Liver (tissue), 9 donors: ENCODE measurements around the gene NEUROG1. TPM values are rescaled to one million over a fixed set of nuclear protein-coding genes. Genes with fewer than 3 reads are reported as not detected.

Source experiments
- DNase-seq: peaks from one replicate; pipeline ENCODE4 v3.0.0-alpha.2; 2017; ENCODE audit warnings: low spot score
- H3K27ac ChIP-seq, 2 donors: one replicate each; pipeline ENCODE4 v1.7.0; 2013; ENCODE audit warnings: inconsistent platforms in 2 of 2, low read length in 2 of 2, control low read depth in 1 of 2, low read depth in 1 of 2, mild to moderate bottlenecking in 1 of 2
- H3K27me3 ChIP-seq, 4 donors: one replicate each; pipeline versions ENCODE4 v1.6.1 to v1.7.0; 2013; ENCODE audit warnings: low read length in 3 of 4, inconsistent platforms in 1 of 4, mild to moderate bottlenecking in 1 of 4, moderate library complexity in 1 of 4; ENCODE audit not compliant: control insufficient read depth in 4 of 4, insufficient read depth in 4 of 4
- H3K36me3 ChIP-seq, 4 donors: one replicate each; pipeline versions ENCODE4 v1.6.1 to v1.7.0; 2013; ENCODE audit warnings: low read length in 3 of 4, mild to moderate bottlenecking in 3 of 4, low read depth in 1 of 4, moderate library complexity in 1 of 4; ENCODE audit not compliant: control insufficient read depth in 4 of 4, insufficient read depth in 3 of 4
- H3K4me1 ChIP-seq, 4 donors: one replicate each; pipeline versions ENCODE4 v1.6.1 to v1.7.0; 2013; ENCODE audit warnings: low read length in 3 of 4, mild to moderate bottlenecking in 3 of 4, moderate library complexity in 1 of 4; ENCODE audit not compliant: control insufficient read depth in 4 of 4, insufficient read depth in 4 of 4
- H3K4me3 ChIP-seq, 3 donors: one replicate each; pipeline versions ENCODE4 v1.6.1 to v1.7.0; 2013; ENCODE audit warnings: low read length in 3 of 3, control low read depth in 1 of 3, low read depth in 1 of 3, mild to moderate bottlenecking in 1 of 3
- H3K9ac ChIP-seq, 2 donors: one replicate each; pipeline ENCODE4 v1.7.0; 2013; ENCODE audit warnings: low read length in 2 of 2, mild to moderate bottlenecking in 2 of 2, moderate library complexity in 2 of 2, control low read depth in 1 of 2, low read depth in 1 of 2
- H3K9me3 ChIP-seq, 4 donors: one replicate each; pipeline versions ENCODE4 v1.6.1 to v1.7.0; 2013; ENCODE audit warnings: low read length in 3 of 4; ENCODE audit not compliant: control insufficient read depth in 4 of 4
- EGR1 ChIP-seq, 2 donors: IDR thresholded peaks; 2 replicates each; pipeline ENCODE4 v1.6.1; 2016 to 2018; ENCODE audit warnings: antibody characterized with exemption in 2 of 2, low read depth in 2 of 2
- FOXA1 ChIP-seq: IDR thresholded peaks from 2 replicates; pipeline ENCODE4 v1.6.1; 2016; ENCODE audit warnings: antibody characterized with exemption
- FOXA2 ChIP-seq: IDR thresholded peaks from 2 replicates; pipeline ENCODE4 v1.6.1; 2016; ENCODE audit warnings: antibody characterized with exemption
- GABPA ChIP-seq, 2 donors: IDR thresholded peaks in 1 of 2; conservative IDR thresholded peaks in 1 of 2; 2 replicates each; pipeline ENCODE4 v1.6.1; 2016; ENCODE audit warnings: antibody characterized with exemption in 2 of 2, mild to moderate bottlenecking in 1 of 2, moderate library complexity in 1 of 2
- HNF4A ChIP-seq, 2 donors: conservative IDR thresholded peaks; 2 replicates each; pipeline ENCODE4 v1.6.1; 2016; ENCODE audit warnings: antibody characterized with exemption in 2 of 2, mild to moderate bottlenecking in 2 of 2
- HNF4G ChIP-seq: IDR thresholded peaks from 2 replicates; pipeline ENCODE4 v1.6.1; 2016; ENCODE audit warnings: antibody characterized with exemption
- JUND ChIP-seq, 2 donors: IDR thresholded peaks; 2 replicates each; pipeline ENCODE4 v1.6.1; 2016; ENCODE audit warnings: antibody characterized with exemption in 2 of 2
- RXRA ChIP-seq, 2 donors: IDR thresholded peaks; 2 replicates each; pipeline ENCODE4 v1.6.1; 2017 to 2018; ENCODE audit warnings: antibody characterized with exemption in 2 of 2, mild to moderate bottlenecking in 1 of 2
- SP1 ChIP-seq: IDR thresholded peaks from 2 replicates; pipeline ENCODE4 v1.6.1; 2018; ENCODE audit warnings: antibody characterized with exemption, mild to moderate bottlenecking
- TAF1 ChIP-seq: conservative IDR thresholded peaks from 2 replicates; pipeline ENCODE4 v1.6.1; 2016; ENCODE audit warnings: antibody characterized with exemption, mild to moderate bottlenecking
- WGBS: extraction: QIAGEN DNeasy Blood & Tissue Kit; methylation state at CpG from one replicate; pipeline ENCODE4 v1.1.7; 2013; 5-methylcytosine and 5-hydroxymethylcytosine counted together
- polyA plus RNA-seq, 2 donors: library from polyadenylated mRNA; stranded (reverse) in 1 of 2; unstranded in 1 of 2; fragments of 200-250 nt in 1 of 2; fragments of >200 nt in 1 of 2; fragmentation: Nextera tagmentation in 1 of 2; extraction: Ambion mirVana in 1 of 2; gene quantifications; one replicate each; pipeline versions ENCODE4 v1.2.1 to v1.2.3, GENCODE V29; 2013 to 2015
- total RNA-seq, 2 donors: library from RNA; depleted of rRNA; stranded (reverse); fragments of >200 nt; gene quantifications; one replicate each; pipeline ENCODE4 v1.2.3, GENCODE V29; 2014
- TF ChIP-seq, protein P1 (sequence below): IDR thresholded peaks from 2 replicates; pipeline ENCODE4 v1.6.1; 2016; ENCODE audit warnings: antibody characterized with exemption
- TF ChIP-seq, protein P2 (sequence below): IDR thresholded peaks from 2 replicates; pipeline ENCODE4 v1.6.1; 2016; ENCODE audit warnings: antibody characterized with exemption
- TF ChIP-seq, protein P3 (sequence below): IDR thresholded peaks from 2 replicates; pipeline ENCODE4 v1.6.1; 2016; ENCODE audit warnings: antibody characterized with exemption
- TF ChIP-seq, protein P4 (sequence below): IDR thresholded peaks from 2 replicates; pipeline ENCODE4 v1.6.1; 2016; ENCODE audit warnings: antibody characterized with exemption, mild to moderate bottlenecking
- donor health status: healthy.
- donor health status: healthy.
- donor health status: healthy.
- donor health status: healthy.
- donor health status: healthy.

The NEUROG1 gene
- total and polyA plus RNA-seq, 4 donors = not detected

DNA sequence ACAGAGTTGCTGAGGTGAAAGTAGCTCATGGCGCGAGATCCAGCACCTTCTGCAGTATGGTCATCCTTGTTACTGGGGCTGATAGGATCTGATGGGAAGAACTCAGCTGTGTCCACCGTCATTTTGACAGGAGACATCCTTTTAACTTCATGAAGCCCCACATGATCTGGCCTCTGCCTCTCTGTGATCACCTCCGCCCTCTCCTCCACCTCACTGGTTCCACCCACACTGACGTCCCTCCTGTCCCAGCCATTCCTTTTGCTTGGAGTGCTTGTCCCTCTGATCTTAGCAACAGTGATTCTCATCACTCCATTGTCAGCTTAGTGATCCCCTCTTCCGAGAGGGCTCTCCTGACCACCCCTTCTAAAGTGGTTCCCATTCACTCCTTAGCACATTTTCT is 25.8 kb downstream of the NEUROG1 start:
- TF ChIP-seq, protein P1, sequence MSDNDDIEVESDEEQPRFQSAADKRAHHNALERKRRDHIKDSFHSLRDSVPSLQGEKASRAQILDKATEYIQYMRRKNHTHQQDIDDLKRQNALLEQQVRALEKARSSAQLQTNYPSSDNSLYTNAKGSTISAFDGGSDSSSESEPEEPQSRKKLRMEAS = no peak
- TF ChIP-seq, protein P2, sequence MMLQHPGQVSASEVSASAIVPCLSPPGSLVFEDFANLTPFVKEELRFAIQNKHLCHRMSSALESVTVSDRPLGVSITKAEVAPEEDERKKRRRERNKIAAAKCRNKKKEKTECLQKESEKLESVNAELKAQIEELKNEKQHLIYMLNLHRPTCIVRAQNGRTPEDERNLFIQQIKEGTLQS = no peak
- H3K4me1 ChIP-seq = no peaks in the 10 kb centered on the region
- no peak overlapping the region for H3K9ac ChIP-seq
- peaks cover 0 to 12% (median 4%) of the 10 kb centered on the region in 4 donors for H3K27me3 ChIP-seq
- DNase-seq = no peak
- H3K36me3 ChIP-seq = no peaks in the 10 kb centered on the region
- no peak overlapping the region for H3K27ac ChIP-seq
- no peak overlapping the region for H3K4me3 ChIP-seq
- H3K9me3 ChIP-seq = no peaks in the 10 kb centered on the region
- WGBS = 70% methylated on average over 6 of the region's 6 CpGs

DNA sequence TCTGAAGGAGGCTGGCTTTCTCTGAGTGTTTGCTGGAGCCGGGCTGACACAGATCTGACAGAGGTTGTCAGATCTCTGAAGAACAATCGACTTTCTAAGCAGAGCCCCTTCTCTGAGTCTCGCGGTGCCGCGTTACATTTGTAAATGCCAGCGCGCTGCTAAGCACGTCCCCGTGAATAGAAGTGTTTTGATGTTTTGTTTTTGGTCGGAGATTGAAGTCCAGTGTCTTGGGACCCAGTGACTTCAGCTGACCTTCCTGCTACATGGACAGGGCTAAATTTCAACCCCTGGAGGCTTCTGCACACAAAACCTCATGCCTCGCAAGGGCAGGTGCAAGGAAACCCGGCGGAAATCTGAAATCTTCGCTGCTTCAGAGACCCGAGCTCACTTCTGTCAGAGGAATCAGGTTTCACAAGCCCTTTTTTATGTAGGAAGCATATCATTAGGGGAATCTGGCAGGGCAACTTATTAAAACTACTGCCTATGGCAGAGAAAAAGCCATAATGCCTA is 27.2 kb downstream of the NEUROG1 start:
- no peak for DNase-seq
- H3K9me3 ChIP-seq = peaks cover 0 to 12% (median 1%) of the 10 kb centered on the region in 4 donors
- TF ChIP-seq, protein P3, sequence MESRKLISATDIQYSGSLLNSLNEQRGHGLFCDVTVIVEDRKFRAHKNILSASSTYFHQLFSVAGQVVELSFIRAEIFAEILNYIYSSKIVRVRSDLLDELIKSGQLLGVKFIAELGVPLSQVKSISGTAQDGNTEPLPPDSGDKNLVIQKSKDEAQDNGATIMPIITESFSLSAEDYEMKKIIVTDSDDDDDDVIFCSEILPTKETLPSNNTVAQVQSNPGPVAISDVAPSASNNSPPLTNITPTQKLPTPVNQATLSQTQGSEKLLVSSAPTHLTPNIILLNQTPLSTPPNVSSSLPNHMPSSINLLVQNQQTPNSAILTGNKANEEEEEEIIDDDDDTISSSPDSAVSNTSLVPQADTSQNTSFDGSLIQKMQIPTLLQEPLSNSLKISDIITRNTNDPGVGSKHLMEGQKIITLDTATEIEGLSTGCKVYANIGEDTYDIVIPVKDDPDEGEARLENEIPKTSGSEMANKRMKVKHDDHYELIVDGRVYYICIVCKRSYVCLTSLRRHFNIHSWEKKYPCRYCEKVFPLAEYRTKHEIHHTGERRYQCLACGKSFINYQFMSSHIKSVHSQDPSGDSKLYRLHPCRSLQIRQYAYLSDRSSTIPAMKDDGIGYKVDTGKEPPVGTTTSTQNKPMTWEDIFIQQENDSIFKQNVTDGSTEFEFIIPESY = no peak
- TF ChIP-seq TAF1 (no peak), HNF4A (conservative IDR thresholded peaks at IDR 0.05) (no peak), EGR1 (IDR thresholded peaks at IDR 0.05; ENCODE audit: low read depth in 2 of 2) (no peak), FOXA2 (no peak)
- TF ChIP-seq, protein P2 = no peak
- TF ChIP-seq, protein P1 = no peak
- TF ChIP-seq, protein P4, sequence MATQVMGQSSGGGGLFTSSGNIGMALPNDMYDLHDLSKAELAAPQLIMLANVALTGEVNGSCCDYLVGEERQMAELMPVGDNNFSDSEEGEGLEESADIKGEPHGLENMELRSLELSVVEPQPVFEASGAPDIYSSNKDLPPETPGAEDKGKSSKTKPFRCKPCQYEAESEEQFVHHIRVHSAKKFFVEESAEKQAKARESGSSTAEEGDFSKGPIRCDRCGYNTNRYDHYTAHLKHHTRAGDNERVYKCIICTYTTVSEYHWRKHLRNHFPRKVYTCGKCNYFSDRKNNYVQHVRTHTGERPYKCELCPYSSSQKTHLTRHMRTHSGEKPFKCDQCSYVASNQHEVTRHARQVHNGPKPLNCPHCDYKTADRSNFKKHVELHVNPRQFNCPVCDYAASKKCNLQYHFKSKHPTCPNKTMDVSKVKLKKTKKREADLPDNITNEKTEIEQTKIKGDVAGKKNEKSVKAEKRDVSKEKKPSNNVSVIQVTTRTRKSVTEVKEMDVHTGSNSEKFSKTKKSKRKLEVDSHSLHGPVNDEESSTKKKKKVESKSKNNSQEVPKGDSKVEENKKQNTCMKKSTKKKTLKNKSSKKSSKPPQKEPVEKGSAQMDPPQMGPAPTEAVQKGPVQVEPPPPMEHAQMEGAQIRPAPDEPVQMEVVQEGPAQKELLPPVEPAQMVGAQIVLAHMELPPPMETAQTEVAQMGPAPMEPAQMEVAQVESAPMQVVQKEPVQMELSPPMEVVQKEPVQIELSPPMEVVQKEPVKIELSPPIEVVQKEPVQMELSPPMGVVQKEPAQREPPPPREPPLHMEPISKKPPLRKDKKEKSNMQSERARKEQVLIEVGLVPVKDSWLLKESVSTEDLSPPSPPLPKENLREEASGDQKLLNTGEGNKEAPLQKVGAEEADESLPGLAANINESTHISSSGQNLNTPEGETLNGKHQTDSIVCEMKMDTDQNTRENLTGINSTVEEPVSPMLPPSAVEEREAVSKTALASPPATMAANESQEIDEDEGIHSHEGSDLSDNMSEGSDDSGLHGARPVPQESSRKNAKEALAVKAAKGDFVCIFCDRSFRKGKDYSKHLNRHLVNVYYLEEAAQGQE = no peak
- peaks cover 0 to 2% (median 0%) of the 10 kb centered on the region in 4 donors for H3K36me3 ChIP-seq
- H3K27ac ChIP-seq = no peak overlapping the region
- H3K4me3 ChIP-seq = no peak overlapping the region
- H3K4me1 ChIP-seq = no peaks in the 10 kb centered on the region
- peaks cover 2 to 12% (median 6%) of the 10 kb centered on the region in 4 donors for H3K27me3 ChIP-seq
- no peak overlapping the region for H3K9ac ChIP-seq
- 4% methylated on average over 16 of the region's 16 CpGs for WGBS

DNA sequence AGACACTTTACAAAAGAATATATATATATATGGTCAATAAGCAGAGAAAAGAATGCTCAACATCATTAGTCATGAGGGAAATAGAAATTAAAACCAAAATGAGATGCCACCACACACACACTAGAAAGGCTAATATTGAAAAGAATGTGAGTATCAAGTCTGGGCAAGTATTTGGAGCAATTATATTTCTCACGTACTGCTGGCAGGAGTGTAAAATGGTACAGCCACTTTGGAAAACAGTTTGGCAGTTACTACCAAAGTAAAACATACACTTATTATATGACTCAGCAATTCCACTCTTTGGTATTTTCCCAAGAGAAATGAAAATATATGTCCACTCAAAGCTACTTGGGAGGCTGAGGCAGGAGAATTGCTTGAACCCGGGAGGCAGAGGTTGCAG is 29.8 kb downstream of the NEUROG1 start:
- no peaks in the 10 kb centered on the region for H3K4me1 ChIP-seq
- H3K9me3 ChIP-seq = peaks cover 0 to 12% (median 1%) of the 10 kb centered on the region in 4 donors
- H3K9ac ChIP-seq = no peak overlapping the region
- no peak overlapping the region for H3K27ac ChIP-seq
- TF ChIP-seq, protein P2 = no peak
- TF ChIP-seq SP1 = no peak
- no peak for TF ChIP-seq FOXA2
- no peak for TF ChIP-seq GABPA (IDR thresholded peaks at IDR 0.05 in 1 of 2, conservative IDR thresholded peaks at IDR 0.05 in 1 of 2)
- no peak for TF ChIP-seq TAF1
- no peak for TF ChIP-seq JUND (IDR thresholded peaks at IDR 0.05)
- TF ChIP-seq, protein P3 = no peak
- no peak for TF ChIP-seq RXRA (IDR thresholded peaks at IDR 0.05)
- TF ChIP-seq, protein P1 = no peak
- TF ChIP-seq FOXA1 = no peak
- TF ChIP-seq HNF4G = no peak
- no peak for DNase-seq
- no peak overlapping the region for H3K4me3 ChIP-seq
- H3K36me3 ChIP-seq = peaks cover 0 to 2% (median 0%) of the 10 kb centered on the region in 4 donors
- 36% methylated on average over 2 of the region's 2 CpGs for WGBS
- peaks cover 2 to 12% (median 6%) of the 10 kb centered on the region in 4 donors for H3K27me3 ChIP-seq
